Omental fat pad (tissue), 4 donors: ENCODE data around the gene ZG16. TPM values are rescaled to one million over a fixed set of nuclear protein-coding genes. Genes with fewer than 3 reads are reported as not detected.

Source experiments
- ATAC-seq: fragments of 150-250 bp; one replicate; pipeline ENCODE4 v1.9.1; 2016; ENCODE audit warnings: mild to moderate bottlenecking, moderate library complexity; ENCODE audit not compliant: low FRiP score
- DNase-seq: peaks from one replicate; pipeline ENCODE4 v3.0.0-alpha.2; 2019; ENCODE audit warnings: low spot score
- CTCF ChIP-seq, 3 donors: fragments of 450-650 bp; IDR thresholded peaks; one replicate each; pipeline ENCODE4 v1.5.1; 2016 to 2017; ENCODE audit warnings: antibody characterized with exemption in 3 of 3, mild to moderate bottlenecking in 3 of 3, moderate library complexity in 2 of 3
- total RNA-seq, 4 donors: library from RNA; depleted of rRNA; stranded (reverse); fragments of >200 nt; gene quantifications; one replicate each; pipeline ENCODE4 v1.1.0, GENCODE V29; 2016

ZG16 gene
- total RNA-seq, 4 donors from 2014 or later, result not detected

DNA sequence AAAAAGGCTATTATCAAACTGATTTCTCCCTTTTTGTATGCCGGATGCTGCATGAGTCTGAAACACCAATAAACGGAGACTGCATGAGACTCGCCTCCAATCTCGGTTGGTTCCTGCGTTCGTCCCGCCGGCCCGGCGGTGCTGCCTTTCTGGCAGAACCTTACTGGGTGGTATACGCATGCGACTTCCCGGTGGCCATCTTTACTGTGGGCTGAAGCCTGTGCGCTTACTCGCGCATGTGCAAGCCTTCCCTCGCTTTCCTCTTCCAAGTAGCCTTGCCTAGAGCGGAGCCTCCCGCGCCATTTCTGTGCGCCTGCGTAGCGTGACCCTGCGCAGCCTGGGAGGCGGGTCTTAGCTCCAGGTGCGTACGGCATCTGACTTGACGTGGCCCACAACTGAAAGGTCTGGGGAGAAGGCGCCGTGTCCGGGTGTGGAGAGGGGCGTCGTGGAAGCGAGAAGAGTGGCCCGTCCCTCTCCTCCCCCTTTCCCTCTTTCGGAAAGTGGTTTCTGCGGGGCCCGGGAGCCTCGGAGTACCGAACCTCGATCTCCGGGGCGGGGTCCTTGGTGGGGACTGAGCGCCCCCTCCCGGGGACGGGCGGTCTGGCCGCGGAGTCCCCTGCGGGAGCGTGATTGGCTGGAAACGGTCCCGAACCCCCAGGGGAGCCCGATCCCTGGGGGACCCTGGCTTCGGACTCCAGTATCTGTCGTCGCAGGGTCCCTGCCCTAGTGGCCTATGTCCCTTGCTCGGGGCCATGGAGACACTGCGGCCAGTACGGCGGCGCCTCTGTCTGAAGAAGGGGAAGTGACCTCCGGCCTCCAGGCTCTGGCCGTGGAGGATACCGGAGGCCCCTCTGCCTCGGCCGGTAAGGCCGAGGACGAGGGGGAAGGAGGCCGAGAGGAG is 38.0 kb downstream of the ZG16 start, which contains the start of gene PAGR1:
PAGR1 (plus strand) TSS at position 360 of the 901 bp plus-strand sequence; CDS start at position 734, 374 bp downstream.
- ATAC-seq (peak; percentile 82), DNase-seq (peak; percentile 86)
- TF ChIP-seq CTCF (IDR thresholded peaks at IDR 0.05), result peak in 2 of 3 donors; percentile 67 to 70

- no peak for DNase-seq
- ATAC-seq, result peak; percentile 46
- no peak for TF ChIP-seq CTCF (IDR thresholded peaks at IDR 0.05)
Observed at GRCh38 chr16:29816694-29817441, 38.8 kb downstream of the ZG16 start.

GRCh38 chr16:29818082-29818481 is 40.0 kb downstream of the ZG16 start:
- no peak for DNase-seq
- no peak for ATAC-seq
- TF ChIP-seq CTCF (IDR thresholded peaks at IDR 0.05), result no peak

- no peak for ATAC-seq
- no peak for DNase-seq
- no peak for TF ChIP-seq CTCF (IDR thresholded peaks at IDR 0.05)
Observed at GRCh38 chr16:29819506-29819905, 41.5 kb downstream of the ZG16 start.

GRCh38 chr16:29820271-29820701 is 42.2 kb downstream of the ZG16 start, which contains the start of gene MVP:
MVP (plus strand) TSS chr16:29820462; CDS start chr16:29830550, 10,088 bp downstream.
- TF ChIP-seq CTCF (IDR thresholded peaks at IDR 0.05), result no peak
- ATAC-seq, result no peak
- no peak for DNase-seq

- ATAC-seq, result peak; percentile 51
- DNase-seq, result no peak
- no peak for TF ChIP-seq CTCF (IDR thresholded peaks at IDR 0.05)
Observed at GRCh38 chr16:29820730-29821642, 42.9 kb downstream of the ZG16 start.
